GM12878 (cell line): ENCODE results near the gene YBEY. TPM values are rescaled to one million over a fixed set of nuclear protein-coding genes. Genes with fewer than 3 reads are reported as not detected.

Experiments used
- ATAC-seq: fragments of 200-7000 bp; cut with Tn5 transposase; 3 replicates; pipeline ENCODE4 v1.9.1; 2020; ENCODE audit warnings: mild to moderate bottlenecking, moderate library complexity
- BruUV-seq: library from RNA; stranded (reverse); fragments of 400-500 nt; replicated peaks from 2 replicates; lab custom pipeline; 2021; lab: Mats Ljungman, UMichigan
- CTCF ChIA-PET: fragments of 300-600 bp; sonication (Branson Sonifier 250); formaldehyde crosslinking; extraction: SDS; loops from one replicate; lab custom pipeline; 2021; ENCODE audit warnings: inconsistent platforms; lab: Yijun Ruan, JAX
- POLR2A ChIA-PET: fragments of 350-600 bp; formaldehyde crosslinking; extraction: SDS; loops from one replicate; lab custom pipeline; 2021; ENCODE audit warnings: inconsistent platforms; lab: Charles Lee
- RAD21 ChIA-PET: fragments of 300-600 bp; sonication (Branson Sonifier 250); formaldehyde crosslinking; loops from one replicate; lab custom pipeline; 2023; ENCODE audit warnings: antibody characterized with exemption; ENCODE audit not compliant: unreplicated experiment; lab: Charles Lee
- SMC1A ChIA-PET: fragments of 300-600 bp; sonication (Branson Sonifier 250); formaldehyde crosslinking; loops from one replicate; lab custom pipeline; 2023; ENCODE audit not compliant: unreplicated experiment, uncharacterized antibody; lab: Charles Lee
- DNase-seq: peaks from one replicate; pipeline ENCODE4 v3.0.0-alpha.2; 2011; ENCODE audit warnings: low read depth, low spot score
- FAIRE-seq: peaks from 3 replicates; lab custom pipeline; 2011; peaks lifted over from hg19 to GRCh38; lab: Jason Lieb, UNC
- H2AFZ ChIP-seq: 2 replicates; pipeline ENCODE4 v1.6.0; 2011; ENCODE audit warnings: low read depth, low read length, control low read depth; ENCODE audit not compliant: control insufficient read depth
- H3K27ac ChIP-seq: 2 replicates; pipeline ENCODE4 v1.5.1; 2011; ENCODE audit warnings: control low read depth; ENCODE audit not compliant: control insufficient read depth, insufficient read depth
- H3K27me3 ChIP-seq, 2 experiments: replicated peaks in 1 of 2; 2 replicates each; pipeline versions ENCODE4 v1.6.0 to v1.6.1; 2011; ENCODE audit warnings: low read length in 1 of 2; ENCODE audit not compliant: control insufficient read depth in 2 of 2, insufficient read depth in 2 of 2
- H3K36me3 ChIP-seq, 2 experiments: 2 replicates each; pipeline ENCODE4 v1.5.1; 2011; ENCODE audit warnings: low read length in 1 of 2; ENCODE audit not compliant: control insufficient read depth in 2 of 2, insufficient read depth in 2 of 2
- H3K4me1 ChIP-seq: 2 replicates; pipeline ENCODE4 v1.6.1; 2011; ENCODE audit warnings: mild to moderate bottlenecking, low read length, moderate library complexity, mixed read lengths; ENCODE audit not compliant: control insufficient read depth, insufficient read depth
- H3K4me2 ChIP-seq: 2 replicates; pipeline ENCODE4 v1.6.0; 2011; ENCODE audit warnings: control low read depth; ENCODE audit not compliant: control insufficient read depth, insufficient read depth
- H3K4me3 ChIP-seq: fragments of 200-600 bp; sonication (generic); 2 replicates; pipeline ENCODE4 v1.5.1; 2016
- H3K79me2 ChIP-seq: 2 replicates; pipeline ENCODE4 v1.6.0; 2011; ENCODE audit warnings: low read length; ENCODE audit not compliant: control insufficient read depth, insufficient read depth
- H3K9ac ChIP-seq: 2 replicates; pipeline ENCODE4 v1.8.0; 2011; ENCODE audit warnings: low read length, control low read depth, mixed read lengths; ENCODE audit not compliant: control insufficient read depth, insufficient read depth
- H3K9me3 ChIP-seq: replicated peaks from 3 replicates; pipeline ENCODE4 v1.5.1; 2011; ENCODE audit warnings: mild to moderate bottlenecking, low read length; ENCODE audit not compliant: control insufficient read depth, insufficient read depth
- H4K20me1 ChIP-seq: 2 replicates; pipeline ENCODE4 v1.6.0; 2011; ENCODE audit not compliant: control insufficient read depth, insufficient read depth
- DPF2 ChIP-seq: fragments of 450-650 bp; IDR thresholded peaks from 2 replicates; pipeline ENCODE4 v1.6.1; 2017; ENCODE audit warnings: mild to moderate bottlenecking
- HCFC1 ChIP-seq: fragments of 150-350 bp; IDR thresholded peaks from 2 replicates; pipeline ENCODE4 v1.6.1; 2014; ENCODE audit warnings: low read length
- IKZF1 ChIP-seq: fragments of 450-650 bp; conservative IDR thresholded peaks from 2 replicates; pipeline ENCODE4 v1.6.1; 2017; ENCODE audit warnings: antibody characterized with exemption, mild to moderate bottlenecking
- NFXL1 ChIP-seq: fragments of 450-650 bp; IDR thresholded peaks from 2 replicates; pipeline ENCODE4 v1.6.1; 2017; ENCODE audit warnings: antibody characterized with exemption, mild to moderate bottlenecking, borderline replicate concordance
- PKNOX1 ChIP-seq: fragments of 450-650 bp; IDR thresholded peaks from 2 replicates; pipeline ENCODE4 v1.6.1; 2016; ENCODE audit warnings: mild to moderate bottlenecking
- RAD51 ChIP-seq: fragments of 450-650 bp; IDR thresholded peaks from 2 replicates; pipeline ENCODE4 v1.6.1; 2016; ENCODE audit warnings: moderate library complexity, mild to moderate bottlenecking, inconsistent platforms
- RELB ChIP-seq: fragments of 450-650 bp; IDR thresholded peaks from 2 replicates; pipeline ENCODE4 v1.6.1; 2017; ENCODE audit warnings: low read depth, mild to moderate bottlenecking, moderate library complexity
- SPI1 ChIP-seq: IDR thresholded peaks from 2 replicates; pipeline ENCODE4 v1.6.1; 2011; ENCODE audit warnings: low read depth, mild to moderate bottlenecking, low read length, moderate library complexity, borderline replicate concordance; ENCODE audit not compliant: insufficient read depth
- USF1 ChIP-seq: IDR thresholded peaks from 2 replicates; pipeline ENCODE4 v1.6.1; 2011; ENCODE audit warnings: borderline replicate concordance, low read depth, mild to moderate bottlenecking, moderate library complexity, mixed read lengths, low read length; ENCODE audit not compliant: insufficient read depth; ENCODE audit errors: extremely low read length
- ZNF687 ChIP-seq: fragments of 450-650 bp; IDR thresholded peaks from 2 replicates; pipeline ENCODE4 v1.6.1; 2017; ENCODE audit warnings: mild to moderate bottlenecking, moderate library complexity
- WGBS: methylation state at CpG from one replicate; pipeline ENCODE4 v1.1.6; 2016; ENCODE audit warnings: low lambda C conversion rate; ENCODE audit not compliant: insufficient replicate concordance, insufficient coverage; ENCODE audit errors: missing lambda C conversion rate; 5-methylcytosine and 5-hydroxymethylcytosine counted together
- in situ Hi-C: fragments of 300-500 bp; cut with MboI; formaldehyde crosslinking; loops from 9 replicates; pipeline ENCODE4 v1.14.3; 2018; ENCODE audit warnings: mixed read lengths
- intact Hi-C: fragments of 100-400 bp; cut with micrococcal nuclease; formaldehyde crosslinking; loops from one replicate; pipeline ENCODE4 v1.14.2; 2022; ENCODE audit not compliant: unreplicated experiment
- polyA plus RNA-seq, 11 experiments: library from polyadenylated mRNA; depleted of rRNA in 4 of 11; unstranded in 6 of 11; stranded (reverse) in 5 of 11; fragments of >200 nt; fragmentation: Nextera tagmentation in 4 of 11; fragmentation: Illumina TruSeq in 1 of 11; extraction: Ambion mirVana in 4 of 11; extraction: Trizol in 1 of 11; gene quantifications; 1 replicate in 1 of 11; 2 replicates in 10 of 11; pipeline versions ENCODE4 v1.2.1 to v1.2.3, GENCODE V29; 2011 to 2016; ENCODE audit warnings: inconsistent platforms in 2 of 11, missing spikeins in 2 of 11, low read depth in 1 of 11
- total RNA-seq, 4 experiments: library from RNA; depleted of rRNA in 3 of 4; stranded (reverse); fragments of >200 nt in 3 of 4; fragmentation: Illumina TruSeq in 1 of 4; extraction: Trizol in 1 of 4; gene quantifications; 2 replicates each; pipeline versions ENCODE4 v1.2.1 to v1.2.3, GENCODE V29; 2013 to 2021

Gene YBEY
- total and polyA plus RNA-seq, 10 of the 15 experiments (the other 5 are each of a cell fraction or from before 2014, with no cell fraction given), result 6.5 to 31.4 (median 18.5) TPM

- DNase-seq, result no peak
- in situ Hi-C loops, result no loop called here
- Histone ChIP-seq H3K4me2 (peak overlapping the region; percentile 7; the same call in 1 of the 2 replicates), H4K20me1 (no peaks in the 10 kb centered on the region), H3K79me2 (peaks cover 2% of the 10 kb centered on the region), H3K27me3 (no peaks in the 10 kb centered on the region), H3K4me3 (no peak overlapping the region)
- SMC1A ChIA-PET, result no interaction called here
- WGBS, result 17% methylated on average over 10 of the region's 10 CpGs
- TF ChIP-seq PKNOX1 (peak; percentile 60), RELB (0 out of 2 replicates have a peak, but pooled peaks have one; percentile 24), SPI1 (peak; percentile 45; the same call in 1 of the 2 replicates), USF1 (no peak), IKZF1 (0 out of 2 replicates have a peak, but pooled peaks have one; percentile 27), DPF2 (no peak), NFXL1 (no peak), ZNF687 (no peak), HCFC1 (no peak), RAD51 (no peak)
- TF ChIP-seq, all 136 proteins: peak for 4
- H3K4me1 ChIP-seq, result peaks cover 6% of the 10 kb centered on the region
- no TSS peak for BruUV-seq
- no peak overlapping the region for H3K27ac ChIP-seq
- ChIA-PET POLR2A (no interaction called here), CTCF (interaction anchor here (1.0 kb wide), 1 partner anchor 19 kb away, joined by 3 read pairs; no protein-coding TSS in a partner anchor), RAD21 (no interaction called here)
- H2AFZ ChIP-seq, result no peak overlapping the region
- H3K9me3 ChIP-seq, result peaks cover 11% of the 10 kb centered on the region; the same call in 2 of the 3 replicates
- FAIRE-seq (no peak), ATAC-seq (peak; percentile 83)
- peaks cover 7 to 12% of the 10 kb centered on the region in 2 experiments; a peak in 3 of 4 replicates for H3K36me3 ChIP-seq
- H3K9ac ChIP-seq, result no peak overlapping the region
- intact Hi-C loops, result no loop called here
Observed at GRCh38 chr21:46294647-46295176, 8.6 kb downstream of the YBEY start.
